ENCODE results near the gene PPP1R12B. TPM values are rescaled to one million over a fixed set of nuclear protein-coding genes. Genes with fewer than 3 reads are reported as not detected.
"Not testable (repeated sequence)": the region's sequence is repeated elsewhere in the genome, so short reads cannot be mapped to it uniquely, and the experiment has no call there.

The PPP1R12B gene
- total and polyA plus RNA-seq, 4 donors, result 31.1 to 47.0 (median 39.2) TPM

GRCh38 chr1:202343652-202344349, 4.7 kb upstream of the PPP1R12B start:
- no peaks in the 10 kb centered on the region for H3K9me3 ChIP-seq (ENCODE audit: control insufficient read depth, insufficient read depth, low read length)
- DNase-seq (ENCODE audit: low read depth in 4 of 6, low spot score in 6 of 6), result peak in 2 of 6 donors; percentile 66 to 78
- no CpG with 5 or more reads among the region's 4 CpGs for WGBS (ENCODE audit: insufficient coverage)
- H3K4me3 ChIP-seq (ENCODE audit: low read depth, low read length), result no peak overlapping the region
- no peaks in the 10 kb centered on the region for H3K27me3 ChIP-seq (ENCODE audit: control insufficient read depth, insufficient read depth, low read length)
- H3K36me3 ChIP-seq (ENCODE audit: control insufficient read depth, insufficient read depth, low read length), result no peaks in the 10 kb centered on the region
- H3K4me1 ChIP-seq (ENCODE audit: control insufficient read depth, insufficient read depth, low read length), result peaks cover 7% of the 10 kb centered on the region
- no peak overlapping the region for H3K27ac ChIP-seq (ENCODE audit: low read depth, low read length)

GRCh38 chr1:202348005-202348508, 442 bp upstream of the PPP1R12B start:
- Histone ChIP-seq H3K27ac (ENCODE audit: low read depth, low read length) (no peak overlapping the region), H3K27me3 (ENCODE audit: control insufficient read depth, insufficient read depth, low read length) (no peaks in the 10 kb centered on the region), H3K4me3 (ENCODE audit: low read depth, low read length) (peak overlapping the region; percentile 98), H3K36me3 (ENCODE audit: control insufficient read depth, insufficient read depth, low read length) (no peaks in the 10 kb centered on the region), H3K4me1 (ENCODE audit: control insufficient read depth, insufficient read depth, low read length) (no peaks in the 10 kb centered on the region), H3K9me3 (ENCODE audit: control insufficient read depth, insufficient read depth, low read length) (no peaks in the 10 kb centered on the region)
- WGBS (ENCODE audit: insufficient coverage), result 0% methylated on average over 1 of the region's 6 CpGs
- DNase-seq (ENCODE audit: low read depth in 4 of 6, low spot score in 6 of 6), result no peak

GRCh38 chr1:202349206-202349928, 868 bp downstream of the PPP1R12B start:
- 0% methylated on average over 3 of the region's 12 CpGs for WGBS (ENCODE audit: insufficient coverage)
- no peaks in the 10 kb centered on the region for H3K4me1 ChIP-seq (ENCODE audit: control insufficient read depth, insufficient read depth, low read length)
- H3K4me3 ChIP-seq (ENCODE audit: low read depth, low read length), result peak overlapping the region; percentile 98
- no peaks in the 10 kb centered on the region for H3K9me3 ChIP-seq (ENCODE audit: control insufficient read depth, insufficient read depth, low read length)
- H3K27ac ChIP-seq (ENCODE audit: low read depth, low read length), result peak overlapping the region; percentile 91
- H3K36me3 ChIP-seq (ENCODE audit: control insufficient read depth, insufficient read depth, low read length), result no peaks in the 10 kb centered on the region
- peak in 2 of 6 donors; percentile 64 to 65 for DNase-seq (ENCODE audit: low read depth in 4 of 6, low spot score in 6 of 6)
- no peaks in the 10 kb centered on the region for H3K27me3 ChIP-seq (ENCODE audit: control insufficient read depth, insufficient read depth, low read length)

GRCh38 chr1:202351725-202352124, 3.2 kb downstream of the PPP1R12B start:
- Histone ChIP-seq H3K9me3 (ENCODE audit: control insufficient read depth, insufficient read depth, low read length) (no peaks in the 10 kb centered on the region), H3K4me1 (ENCODE audit: control insufficient read depth, insufficient read depth, low read length) (no peaks in the 10 kb centered on the region), H3K4me3 (ENCODE audit: low read depth, low read length) (no peak overlapping the region), H3K27me3 (ENCODE audit: control insufficient read depth, insufficient read depth, low read length) (no peaks in the 10 kb centered on the region), H3K27ac (ENCODE audit: low read depth, low read length) (no peak overlapping the region), H3K36me3 (ENCODE audit: control insufficient read depth, insufficient read depth, low read length) (no peaks in the 10 kb centered on the region)
- no peak for DNase-seq (ENCODE audit: low read depth in 4 of 6, low spot score in 6 of 6)
- whole genome bisulfite sequencing (ENCODE audit: insufficient coverage), result 67% methylated on average over 1 of the region's 2 CpGs

- H3K4me3 ChIP-seq (ENCODE audit: low read depth, low read length); DNase-seq (ENCODE audit: low read depth in 4 of 6, low spot score in 6 of 6); H3K27me3 ChIP-seq (ENCODE audit: control insufficient read depth, insufficient read depth, low read length); H3K9me3 ChIP-seq (ENCODE audit: control insufficient read depth, insufficient read depth, low read length); H3K4me1 ChIP-seq (ENCODE audit: control insufficient read depth, insufficient read depth, low read length); H3K27ac ChIP-seq (ENCODE audit: low read depth, low read length); H3K36me3 ChIP-seq (ENCODE audit: control insufficient read depth, insufficient read depth, low read length): not testable (repeated sequence)
- 90% methylated on average over 8 of the region's 11 CpGs for WGBS (ENCODE audit: insufficient coverage)
Observed at GRCh38 chr1:202352583-202353197, 4.2 kb downstream of the PPP1R12B start.

- no peaks in the 10 kb centered on the region for H3K27me3 ChIP-seq (ENCODE audit: control insufficient read depth, insufficient read depth, low read length)
- H3K4me1 ChIP-seq (ENCODE audit: control insufficient read depth, insufficient read depth, low read length), result no peaks in the 10 kb centered on the region
- no peaks in the 10 kb centered on the region for H3K36me3 ChIP-seq (ENCODE audit: control insufficient read depth, insufficient read depth, low read length)
- no peak for DNase-seq (ENCODE audit: low read depth in 4 of 6, low spot score in 6 of 6)
- no peak overlapping the region for H3K27ac ChIP-seq (ENCODE audit: low read depth, low read length)
- H3K4me3 ChIP-seq (ENCODE audit: low read depth, low read length), result no peak overlapping the region
- H3K9me3 ChIP-seq (ENCODE audit: control insufficient read depth, insufficient read depth, low read length), result no peaks in the 10 kb centered on the region
Observed at GRCh38 chr1:202355944-202356553, 7.5 kb downstream of the PPP1R12B start.

- Histone ChIP-seq H3K9me3 (ENCODE audit: control insufficient read depth, insufficient read depth, low read length) (no peaks in the 10 kb centered on the region), H3K27me3 (ENCODE audit: control insufficient read depth, insufficient read depth, low read length) (no peaks in the 10 kb centered on the region), H3K36me3 (ENCODE audit: control insufficient read depth, insufficient read depth, low read length) (no peaks in the 10 kb centered on the region), H3K27ac (ENCODE audit: low read depth, low read length) (no peak overlapping the region), H3K4me1 (ENCODE audit: control insufficient read depth, insufficient read depth, low read length) (no peaks in the 10 kb centered on the region), H3K4me3 (ENCODE audit: low read depth, low read length) (no peak overlapping the region)
- DNase-seq (ENCODE audit: low read depth in 4 of 6, low spot score in 6 of 6), result peak in 2 of 6 donors; percentile 20 to 28
Observed at GRCh38 chr1:202357506-202357905, 9.0 kb downstream of the PPP1R12B start.

GRCh38 chr1:202361224-202361623, 12.7 kb downstream of the PPP1R12B start:
- no peak overlapping the region for H3K27ac ChIP-seq (ENCODE audit: low read depth, low read length)

GRCh38 chr1:202361701-202362100, 13.2 kb downstream of the PPP1R12B start:
- Histone ChIP-seq H3K9me3 (ENCODE audit: control insufficient read depth, insufficient read depth, low read length) (no peaks in the 10 kb centered on the region), H3K4me3 (ENCODE audit: low read depth, low read length) (no peak overlapping the region), H3K36me3 (ENCODE audit: control insufficient read depth, insufficient read depth, low read length) (no peaks in the 10 kb centered on the region), H3K27ac (ENCODE audit: low read depth, low read length) (no peak overlapping the region), H3K27me3 (ENCODE audit: control insufficient read depth, insufficient read depth, low read length) (no peaks in the 10 kb centered on the region), H3K4me1 (ENCODE audit: control insufficient read depth, insufficient read depth, low read length) (peaks cover 4% of the 10 kb centered on the region)
- DNase-seq (ENCODE audit: low read depth in 4 of 6, low spot score in 6 of 6), result peak in 2 of 6 donors; percentile 49 to 54
- WGBS (ENCODE audit: insufficient coverage), result 28% methylated on average over 3 of the region's 3 CpGs

More at GRCh38 chr1:202361224-202361623, 12.7 kb downstream of the PPP1R12B start:
- DNase-seq (ENCODE audit: low read depth in 4 of 6, low spot score in 6 of 6), result no peak
- Histone ChIP-seq H3K36me3 (ENCODE audit: control insufficient read depth, insufficient read depth, low read length) (no peaks in the 10 kb centered on the region), H3K27me3 (ENCODE audit: control insufficient read depth, insufficient read depth, low read length) (no peaks in the 10 kb centered on the region), H3K9me3 (ENCODE audit: control insufficient read depth, insufficient read depth, low read length) (no peaks in the 10 kb centered on the region), H3K4me1 (ENCODE audit: control insufficient read depth, insufficient read depth, low read length) (peaks cover 4% of the 10 kb centered on the region), H3K4me3 (ENCODE audit: low read depth, low read length) (no peak overlapping the region)
- no CpG with 5 or more reads among the region's 2 CpGs for WGBS (ENCODE audit: insufficient coverage)
